OCI-LY7 (cell line): ENCODE data around the gene CFAP65. TPM values are rescaled to one million over a fixed set of nuclear protein-coding genes. Genes with fewer than 3 reads are reported as not detected.

Experiments
- BruUV-seq: library from RNA; stranded (reverse); fragments of 400-500 nt; replicated peaks from 2 replicates; lab custom pipeline; 2021; lab: Mats Ljungman, UMichigan
- CTCF ChIA-PET: fragments of 300-600 bp; sonication (Branson Sonifier 250); formaldehyde crosslinking; loops from one replicate; lab custom pipeline; 2022; ENCODE audit warnings: antibody characterized with exemption; ENCODE audit not compliant: unreplicated experiment; lab: Charles Lee
- POLR2A ChIA-PET: fragments of 300-600 bp; sonication (Branson Sonifier 250); formaldehyde crosslinking; loops from one replicate; lab custom pipeline; 2022; ENCODE audit warnings: antibody characterized with exemption; lab: Charles Lee
- DNase-seq: peaks from one replicate; pipeline ENCODE4 v3.0.0-alpha.2; 2015; ENCODE audit warnings: low spot score
- H2AFZ ChIP-seq: fragments of 200-600 bp; sonication (generic), shearing (Covaris generic); 2 replicates; pipeline ENCODE4 v1.6.1; 2014; ENCODE audit warnings: mild to moderate bottlenecking, antibody characterized with exemption, low read length, moderate library complexity
- H3K27ac ChIP-seq: fragments of 200-600 bp; sonication (generic); 2 replicates; pipeline ENCODE4 v1.5.1; 2014; ENCODE audit warnings: mixed run types, low read depth, mild to moderate bottlenecking, moderate library complexity, low read length, inconsistent platforms; ENCODE audit not compliant: poor library complexity, severe bottlenecking
- H3K36me3 ChIP-seq: fragments of 200-600 bp; sonication (generic); 2 replicates; pipeline ENCODE4 v1.6.1; 2014; ENCODE audit warnings: mild to moderate bottlenecking, antibody characterized with exemption, low read length, moderate library complexity, mixed read lengths; ENCODE audit not compliant: insufficient read depth
- H3K4me1 ChIP-seq: fragments of 200-600 bp; sonication (generic); 2 replicates; pipeline ENCODE4 v1.5.1; 2014; ENCODE audit warnings: mild to moderate bottlenecking, low read length; ENCODE audit not compliant: insufficient read depth, poor library complexity, severe bottlenecking
- H3K4me2 ChIP-seq: fragments of 200-600 bp; sonication (generic); 2 replicates; pipeline ENCODE4 v1.6.1; 2014; ENCODE audit warnings: mild to moderate bottlenecking, low read length
- H3K4me3 ChIP-seq: fragments of 200-600 bp; sonication (generic); 2 replicates; pipeline ENCODE4 v1.5.1; 2014; ENCODE audit warnings: mild to moderate bottlenecking, low read depth, low read length; ENCODE audit not compliant: poor library complexity, severe bottlenecking
- H3K79me2 ChIP-seq: fragments of 200-600 bp; sonication (generic); 2 replicates; pipeline ENCODE4 v1.6.1; 2016; ENCODE audit warnings: low read depth, mild to moderate bottlenecking, low read length, moderate library complexity, mixed read lengths; ENCODE audit not compliant: insufficient read depth
- H3K9me2 ChIP-seq: fragments of 200-600 bp; sonication (generic); 2 replicates; pipeline ENCODE4 v1.6.1; 2016; ENCODE audit warnings: mild to moderate bottlenecking, low read length, mixed read lengths; ENCODE audit not compliant: insufficient read depth
- H3K9me3 ChIP-seq: fragments of 200-600 bp; sonication (generic); 2 replicates; pipeline ENCODE4 v1.6.1; 2014; ENCODE audit warnings: mild to moderate bottlenecking, mixed run types, low read length, mixed read lengths
- H4K20me1 ChIP-seq: fragments of 200-600 bp; sonication (generic); 2 replicates; pipeline ENCODE4 v1.6.1; 2014; ENCODE audit warnings: mild to moderate bottlenecking, antibody characterized with exemption, low read length, moderate library complexity, mixed read lengths; ENCODE audit not compliant: insufficient read depth
- CTCF ChIP-seq: fragments of 200-600 bp; sonication (generic); conservative IDR thresholded peaks from 2 replicates; pipeline ENCODE4 v1.5.1; 2014; ENCODE audit warnings: mild to moderate bottlenecking, antibody characterized with exemption, low read length, moderate library complexity, mixed read lengths
- EZH2phosphoT487 ChIP-seq: fragments of 200-600 bp; sonication (generic); IDR thresholded peaks from 2 replicates; pipeline ENCODE4 v1.6.1; 2018; ENCODE audit warnings: low read depth, borderline replicate concordance, mild to moderate bottlenecking, mixed run types, antibody characterized with exemption, low read length, moderate library complexity, mixed read lengths
- intact Hi-C: fragments of 100-400 bp; cut with micrococcal nuclease; formaldehyde crosslinking; loops from one replicate; pipeline ENCODE4 v1.10.0; 2022; ENCODE audit not compliant: unreplicated experiment
- total RNA-seq, 2 experiments: library from RNA; depleted of rRNA in 1 of 2; stranded (reverse); fragments of >200 nt in 1 of 2; shearing (Covaris generic) in 1 of 2; gene quantifications; 2 replicates each; pipeline ENCODE4 v1.2.3, GENCODE V29; 2014 to 2022

Gene CFAP65
- total RNA-seq, 2 experiments from 2014 or later, result not detected

DNA sequence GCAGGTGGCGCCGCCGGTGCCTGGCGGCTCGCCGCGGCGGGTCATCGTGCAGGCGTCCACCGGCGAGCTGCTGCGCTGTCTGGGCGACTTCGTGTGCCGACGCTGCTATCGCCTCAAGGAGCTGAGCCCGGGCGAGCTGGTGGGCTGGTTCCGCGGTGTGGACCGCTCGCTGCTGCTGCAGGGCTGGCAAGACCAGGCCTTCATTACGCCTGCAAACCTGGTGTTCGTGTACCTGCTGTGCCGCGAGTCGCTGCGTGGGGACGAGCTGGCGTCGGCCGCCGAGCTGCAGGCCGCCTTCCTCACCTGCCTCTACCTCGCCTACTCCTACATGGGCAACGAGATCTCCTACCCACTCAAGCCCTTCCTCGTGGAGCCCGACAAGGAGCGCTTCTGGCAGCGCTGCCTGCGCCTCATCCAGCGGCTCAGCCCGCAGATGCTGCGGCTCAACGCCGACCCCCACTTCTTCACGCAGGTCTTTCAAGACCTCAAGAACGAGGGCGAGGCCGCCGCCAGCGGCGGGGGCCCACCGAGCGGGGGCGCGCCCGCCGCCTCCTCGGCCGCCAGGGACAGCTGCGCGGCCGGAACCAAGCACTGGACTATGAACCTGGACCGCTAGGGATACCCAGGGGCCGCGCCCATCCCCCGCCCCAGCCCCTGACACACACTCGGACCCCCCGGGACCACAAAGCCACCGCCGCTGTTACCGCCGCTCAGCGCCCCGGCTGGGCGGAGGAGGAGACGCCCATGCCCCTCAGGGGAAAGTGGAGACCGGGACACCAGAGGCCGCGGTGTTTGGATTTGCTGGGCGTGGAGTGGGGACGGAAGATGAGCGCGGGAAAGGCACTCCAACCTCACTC is 80.8 kb downstream of the CFAP65 start:
- Histone ChIP-seq H3K4me1 (peaks cover 6% of the 10 kb centered on the region), H2AFZ (no peak overlapping the region), H3K36me3 (no peaks in the 10 kb centered on the region), H3K9me2 (no peaks in the 10 kb centered on the region), H3K9me3 (no peaks in the 10 kb centered on the region), H3K4me3 (no peak overlapping the region), H3K4me2 (no peak overlapping the region), H3K27ac (no peak overlapping the region), H3K79me2 (no peaks in the 10 kb centered on the region), H4K20me1 (no peaks in the 10 kb centered on the region)
- ChIA-PET CTCF (no interaction called here), POLR2A (interaction anchor here (1.4 kb wide), 1 partner anchor 51 kb away, joined by 5 read pairs; no protein-coding TSS in a partner anchor)
- TF ChIP-seq EZH2phosphoT487 (no peak), CTCF (no peak)
- BruUV-seq, result no TSS peak
- intact Hi-C loops, result no loop called here
- no peak for DNase-seq

- Histone ChIP-seq H3K27ac (no peak overlapping the region), H3K36me3 (no peaks in the 10 kb centered on the region), H4K20me1 (no peaks in the 10 kb centered on the region), H3K9me3 (no peaks in the 10 kb centered on the region), H3K4me1 (peaks cover 6% of the 10 kb centered on the region), H2AFZ (peak overlapping the region; percentile 92), H3K9me2 (no peaks in the 10 kb centered on the region), H3K4me3 (peak overlapping the region; percentile 72), H3K4me2 (peak overlapping the region; percentile 83), H3K79me2 (no peaks in the 10 kb centered on the region)
- no TSS peak for BruUV-seq
- TF ChIP-seq CTCF (peak; percentile 29; the same call in 1 of the 2 replicates), EZH2phosphoT487 (no peak)
- CTCF ChIA-PET, result no interaction called here
- no peak for DNase-seq
- POLR2A ChIA-PET, result interaction anchor here (1.4 kb wide), 1 partner anchor 50 kb away, joined by 5 read pairs; no protein-coding TSS in a partner anchor
- intact Hi-C loops, result loop anchor here (1.0 kb wide), 1 partner anchor 84 kb away; no protein-coding TSS in a partner anchor
Measured at GRCh38 chr2:218959761-218960308, 81.5 kb downstream of the CFAP65 start.
